Measurements from ENCODE around the gene PRKAR1B. TPM values are rescaled to one million over a fixed set of nuclear protein-coding genes. Genes with fewer than 3 reads are reported as not detected.

PRKAR1B gene
- total RNA-seq, 1 donor from 2014 or later: 14.0 TPM

GRCh38 chr7:573269-573932 lies 153.7 kb downstream of the PRKAR1B start:
- H3K36me3 ChIP-seq (ENCODE audit: control insufficient read depth, insufficient read depth, low read length): no peaks in the 10 kb centered on the region
- FAIRE-seq (no peak), DNase-seq (ENCODE audit: low read depth) (no peak)
- H3K4me3 ChIP-seq (ENCODE audit: low read depth, low read length): no peak overlapping the region
- TF ChIP-seq CTCF (IDR thresholded peaks at IDR 0.05; ENCODE audit: insufficient read depth, low read length, severe bottlenecking): no peak
- no peaks in the 10 kb centered on the region for H3K27me3 ChIP-seq (ENCODE audit: control insufficient read depth, insufficient read depth, low read length)

- no peak overlapping the region for H3K4me3 ChIP-seq (ENCODE audit: low read depth, low read length)
- TF ChIP-seq CTCF (IDR thresholded peaks at IDR 0.05; ENCODE audit: insufficient read depth, low read length, severe bottlenecking): no peak
- DNase-seq (ENCODE audit: low read depth) (no peak), FAIRE-seq (no peak)
- H3K36me3 ChIP-seq (ENCODE audit: control insufficient read depth, insufficient read depth, low read length): no peaks in the 10 kb centered on the region
- H3K27me3 ChIP-seq (ENCODE audit: control insufficient read depth, insufficient read depth, low read length): no peaks in the 10 kb centered on the region
These were observed 154.4 kb downstream of the PRKAR1B start for GRCh38 chr7:572416-573268.

GRCh38 chr7:571718-572415 lies 155.2 kb downstream of the PRKAR1B start:
- TF ChIP-seq CTCF (IDR thresholded peaks at IDR 0.05; ENCODE audit: insufficient read depth, low read length, severe bottlenecking): no peak
- H3K36me3 ChIP-seq (ENCODE audit: control insufficient read depth, insufficient read depth, low read length): no peaks in the 10 kb centered on the region
- no peak overlapping the region for H3K4me3 ChIP-seq (ENCODE audit: low read depth, low read length)
- no peak for DNase-seq (ENCODE audit: low read depth)
- no peak for FAIRE-seq
- no peaks in the 10 kb centered on the region for H3K27me3 ChIP-seq (ENCODE audit: control insufficient read depth, insufficient read depth, low read length)

- DNase-seq (ENCODE audit: low read depth) (no peak), FAIRE-seq (no peak)
- no peak overlapping the region for H3K4me3 ChIP-seq (ENCODE audit: low read depth, low read length)
- H3K36me3 ChIP-seq (ENCODE audit: control insufficient read depth, insufficient read depth, low read length): no peaks in the 10 kb centered on the region
- TF ChIP-seq CTCF (IDR thresholded peaks at IDR 0.05; ENCODE audit: insufficient read depth, low read length, severe bottlenecking): no peak
- H3K27me3 ChIP-seq (ENCODE audit: control insufficient read depth, insufficient read depth, low read length): no peaks in the 10 kb centered on the region
These were observed 155.9 kb downstream of the PRKAR1B start for GRCh38 chr7:571096-571717.

GRCh38 chr7:570801-571070 lies 156.3 kb downstream of the PRKAR1B start:
- FAIRE-seq: no peak
- no peak overlapping the region for H3K4me3 ChIP-seq (ENCODE audit: low read depth, low read length)
- no peak for TF ChIP-seq CTCF (IDR thresholded peaks at IDR 0.05; ENCODE audit: insufficient read depth, low read length, severe bottlenecking)
- no peak for DNase-seq (ENCODE audit: low read depth)
- H3K27me3 ChIP-seq (ENCODE audit: control insufficient read depth, insufficient read depth, low read length): no peaks in the 10 kb centered on the region
- H3K36me3 ChIP-seq (ENCODE audit: control insufficient read depth, insufficient read depth, low read length): no peaks in the 10 kb centered on the region

Data from bronchial epithelial cell (primary cell).